ENCODE results near the gene RGS11.

The RGS11 gene

DNA sequence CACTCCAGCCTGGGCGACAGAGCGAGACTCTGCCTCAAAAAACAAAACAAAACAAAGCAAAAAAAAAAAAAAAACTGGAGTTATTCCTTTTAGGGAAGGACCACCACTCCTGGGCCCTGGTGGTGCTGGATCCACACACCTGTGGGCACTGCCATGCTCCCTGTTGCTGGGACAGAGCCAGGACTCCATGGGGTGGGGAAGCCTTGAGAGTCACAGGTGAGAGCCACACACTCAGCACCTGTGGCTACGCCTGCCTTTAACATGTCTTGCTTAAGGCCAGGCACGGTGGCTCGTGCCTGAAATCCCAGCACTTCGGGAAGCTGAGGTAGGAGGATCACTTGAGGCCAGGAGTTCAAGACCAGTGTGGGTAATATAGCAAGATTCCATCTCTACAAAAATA lies 25.5 kb upstream of the RGS11 start:
- no peak for TF ChIP-seq CTCF (IDR thresholded peaks at IDR 0.05; ENCODE audit: low read depth, low read length, missing control alignments)
- no peak for DNase-seq (ENCODE audit: low read depth)
- no peak overlapping the region for H3K4me3 ChIP-seq (ENCODE audit: low read depth, low read length)
- in situ Hi-C loops (cut with HindIII; ENCODE audit: low sequenced_read_pairs), result no loop called here

- no peak for TF ChIP-seq CTCF (IDR thresholded peaks at IDR 0.05; ENCODE audit: low read depth, low read length, missing control alignments)
- no peak overlapping the region for H3K4me3 ChIP-seq (ENCODE audit: low read depth, low read length)
- in situ Hi-C loops (cut with HindIII; ENCODE audit: low sequenced_read_pairs), result no loop called here
- no peak for DNase-seq (ENCODE audit: low read depth)
Observed at GRCh38 chr16:297832-298231, 22.1 kb upstream of the RGS11 start.

GRCh38 chr16:296806-297510 lies 21.2 kb upstream of the RGS11 start:
- TF ChIP-seq CTCF (IDR thresholded peaks at IDR 0.05; ENCODE audit: low read depth, low read length, missing control alignments), result no peak
- no peak for DNase-seq (ENCODE audit: low read depth)
- in situ Hi-C loops (cut with HindIII; ENCODE audit: low sequenced_read_pairs), result no loop called here
- H3K4me3 ChIP-seq (ENCODE audit: low read depth, low read length), result no peak overlapping the region

GRCh38 chr16:296276-296675 lies 20.5 kb upstream of the RGS11 start:
- no peak overlapping the region for H3K4me3 ChIP-seq (ENCODE audit: low read depth, low read length)
- DNase-seq (ENCODE audit: low read depth), result no peak
- no peak for TF ChIP-seq CTCF (IDR thresholded peaks at IDR 0.05; ENCODE audit: low read depth, low read length, missing control alignments)
- in situ Hi-C loops (cut with HindIII; ENCODE audit: low sequenced_read_pairs), result no loop called here

GRCh38 chr16:293043-293775 lies 17.5 kb upstream of the RGS11 start:
- in situ Hi-C loops (cut with HindIII; ENCODE audit: low sequenced_read_pairs), result no loop called here
- no peak for DNase-seq (ENCODE audit: low read depth)
- no peak for TF ChIP-seq CTCF (IDR thresholded peaks at IDR 0.05; ENCODE audit: low read depth, low read length, missing control alignments)
- H3K4me3 ChIP-seq (ENCODE audit: low read depth, low read length), result no peak overlapping the region

- in situ Hi-C loops (cut with HindIII; ENCODE audit: low sequenced_read_pairs), result no loop called here
- no peak for DNase-seq (ENCODE audit: low read depth)
- no peak for TF ChIP-seq CTCF (IDR thresholded peaks at IDR 0.05; ENCODE audit: low read depth, low read length, missing control alignments)
- H3K4me3 ChIP-seq (ENCODE audit: low read depth, low read length), result no peak overlapping the region
Observed at GRCh38 chr16:291539-291938, 15.8 kb upstream of the RGS11 start.

All from astrocyte of the cerebellum (primary cell).